B cell (primary cell): ENCODE results near the gene CGB3. TPM values are rescaled to one million over a fixed set of nuclear protein-coding genes. Genes with fewer than 3 reads are reported as not detected.
A peak's percentile ranks its signal among the peaks of the same experiment; 100 is the strongest.

ENCODE experiments used
- ATAC-seq: fragments of 200-7000 bp; cut with Tn5 transposase; one replicate; pipeline ENCODE4 v1.10.0; 2021; ENCODE audit warnings: low read depth, mild to moderate bottlenecking, moderate number of reproducible peaks, moderate library complexity
- CTCF ChIA-PET: fragments of 350-600 bp; sonication (Branson Sonifier 250); formaldehyde crosslinking; loops from one replicate; lab custom pipeline; 2021; ENCODE audit warnings: antibody characterized with exemption, inconsistent platforms; lab: Charles Lee
- POLR2A ChIA-PET: fragments of 350-600 bp; sonication (Branson Sonifier 250); formaldehyde crosslinking; loops from one replicate; lab custom pipeline; 2021; ENCODE audit warnings: antibody characterized with exemption; lab: Charles Lee
- DNase-seq: peaks from one replicate; pipeline ENCODE4 v3.0.0; 2013
- H2AFZ ChIP-seq: 2 replicates; pipeline ENCODE4 v1.6.1; 2012; ENCODE audit warnings: mild to moderate bottlenecking, low read depth, low read length; ENCODE audit not compliant: insufficient read depth, poor library complexity, severe bottlenecking
- H3K27ac ChIP-seq, 2 donors: 1 replicate in 1 of 2; 2 replicates in 1 of 2; pipeline ENCODE4 v1.5.1; 2012 to 2013; ENCODE audit warnings: low read length in 2 of 2, mild to moderate bottlenecking in 2 of 2, moderate library complexity in 1 of 2
- H3K27me3 ChIP-seq, 4 experiments: fragments of 200-600 bp in 1 of 4; sonication (generic) in 1 of 4; replicated peaks in 1 of 4; 1 replicate in 2 of 4; 2 replicates in 2 of 4; pipeline versions ENCODE4 v1.6.1 to v1.7.0; 2013 to 2016; ENCODE audit warnings: low read length in 3 of 4, mild to moderate bottlenecking in 2 of 4, mixed read lengths in 1 of 4, moderate library complexity in 1 of 4; ENCODE audit not compliant: insufficient read depth in 4 of 4, control insufficient read depth in 3 of 4; ENCODE audit errors: control extremely low read depth in 1 of 4
- H3K36me3 ChIP-seq, 2 experiments: replicated peaks in 1 of 2; 1 replicate in 1 of 2; 2 replicates in 1 of 2; pipeline versions ENCODE4 v1.6.1 to v1.7.1; 2013; ENCODE audit warnings: low read length in 1 of 2; ENCODE audit not compliant: insufficient read depth in 2 of 2, control insufficient read depth in 1 of 2; ENCODE audit errors: control extremely low read depth in 1 of 2, extremely low read depth in 1 of 2
- H3K4me1 ChIP-seq, 2 donors: fragments of 200-600 bp in 1 of 2; sonication (generic) in 1 of 2; 1 replicate in 1 of 2; 2 replicates in 1 of 2; pipeline versions ENCODE4 v1.5.1 to v1.6.1; 2013 to 2017; ENCODE audit warnings: low read length in 2 of 2; ENCODE audit not compliant: control insufficient read depth in 2 of 2, insufficient read depth in 2 of 2
- H3K4me2 ChIP-seq: replicated peaks from 2 replicates; pipeline ENCODE3; 2012; ENCODE audit warnings: mild to moderate bottlenecking, low read depth, low read length; ENCODE audit not compliant: poor library complexity, severe bottlenecking
- H3K4me3 ChIP-seq, 5 experiments: fragments of 200-600 bp in 1 of 5; sonication (generic) in 1 of 5; 1 replicate in 3 of 5; 2 replicates in 2 of 5; pipeline versions ENCODE4 v1.5.1 to v1.7.0; 2011 to 2016; ENCODE audit warnings: low read length in 4 of 5, mild to moderate bottlenecking in 4 of 5, low read depth in 2 of 5, control low read depth in 1 of 5, moderate library complexity in 1 of 5; ENCODE audit not compliant: insufficient read depth in 1 of 5; ENCODE audit errors: control extremely low read depth in 1 of 5, extremely low read depth in 1 of 5
- H3K79me2 ChIP-seq: fragments of 200-600 bp; sonication (generic); one replicate; pipeline ENCODE4 v1.6.0; 2016; ENCODE audit warnings: low read length; ENCODE audit not compliant: control insufficient read depth, insufficient read depth
- H3K9ac ChIP-seq: fragments of 200-600 bp; sonication (generic); 2 replicates; pipeline ENCODE4 v1.6.1; 2017; ENCODE audit warnings: mild to moderate bottlenecking, low read length, moderate library complexity
- H3K9me3 ChIP-seq, 3 donors: one replicate each; pipeline versions ENCODE4 v1.6.1 to v1.7.1; 2013; ENCODE audit warnings: low read length in 2 of 3; ENCODE audit not compliant: control insufficient read depth in 2 of 3, insufficient read depth in 1 of 3; ENCODE audit errors: control extremely low read depth in 1 of 3
- H4K20me1 ChIP-seq: 2 replicates; pipeline ENCODE4 v1.6.0; 2012; ENCODE audit warnings: mild to moderate bottlenecking, low read length; ENCODE audit not compliant: insufficient read depth, control insufficient read depth, poor library complexity, severe bottlenecking
- H3K27ac Mint-ChIP-seq: one replicate; pipeline ENCODE4 v1.8.0; 2021; ENCODE audit warnings: mixed read lengths
- H3K27me3 Mint-ChIP-seq: one replicate; pipeline ENCODE4 v1.8.0; 2021; ENCODE audit warnings: mixed read lengths
- H3K4me1 Mint-ChIP-seq: one replicate; pipeline ENCODE4 v1.8.0; 2021; ENCODE audit warnings: mixed read lengths
- H3K4me3 Mint-ChIP-seq: one replicate; pipeline ENCODE4 v1.8.0; 2021; ENCODE audit warnings: mixed read lengths
- H3K9me3 Mint-ChIP-seq: one replicate; pipeline ENCODE4 v1.8.0; 2022; ENCODE audit warnings: mixed read lengths; ENCODE audit not compliant: insufficient read depth
- EZH2 ChIP-seq: IDR thresholded peaks from 2 replicates; pipeline ENCODE4 v1.6.1; 2012; ENCODE audit warnings: borderline replicate concordance, low read depth, mild to moderate bottlenecking, moderate library complexity, low read length; ENCODE audit not compliant: insufficient read depth, poor library complexity, severe bottlenecking
- WGBS: methylation state at CpG from one replicate; pipeline ENCODE4 v1.1.5; 2013; ENCODE audit warnings: missing lambda C conversion rate; ENCODE audit not compliant: insufficient coverage; 5-methylcytosine and 5-hydroxymethylcytosine counted together
- intact Hi-C: fragments of 100-400 bp; cut with micrococcal nuclease; formaldehyde crosslinking; loops from one replicate; pipeline ENCODE4 v1.10.0; 2022
- polyA plus RNA-seq: library from polyadenylated mRNA; depleted of rRNA; stranded (reverse); fragments of >200 nt; gene quantifications from 2 replicates; pipeline ENCODE4 v1.2.3, GENCODE V29; 2012
- total RNA-seq, 2 donors: library from RNA; stranded (reverse); fragments of 120-200 nt in 1 of 2; gene quantifications; 1 replicate in 1 of 2; 2 replicates in 1 of 2; pipeline versions ENCODE4 v1.2.3 to v1.2.4, GENCODE V29; 2013 to 2022
- TF ChIP-seq, protein P1 (sequence below): fragments of 200-600 bp; IDR thresholded peaks from one replicate; pipeline ENCODE4 v1.8.0; 2022; ENCODE audit warnings: antibody characterized with exemption, mild to moderate bottlenecking

CGB3 gene
- total and polyA plus RNA-seq, 2 donors (not counting 1 experiment from before 2014, with no cell fraction given), result not detected

DNA sequence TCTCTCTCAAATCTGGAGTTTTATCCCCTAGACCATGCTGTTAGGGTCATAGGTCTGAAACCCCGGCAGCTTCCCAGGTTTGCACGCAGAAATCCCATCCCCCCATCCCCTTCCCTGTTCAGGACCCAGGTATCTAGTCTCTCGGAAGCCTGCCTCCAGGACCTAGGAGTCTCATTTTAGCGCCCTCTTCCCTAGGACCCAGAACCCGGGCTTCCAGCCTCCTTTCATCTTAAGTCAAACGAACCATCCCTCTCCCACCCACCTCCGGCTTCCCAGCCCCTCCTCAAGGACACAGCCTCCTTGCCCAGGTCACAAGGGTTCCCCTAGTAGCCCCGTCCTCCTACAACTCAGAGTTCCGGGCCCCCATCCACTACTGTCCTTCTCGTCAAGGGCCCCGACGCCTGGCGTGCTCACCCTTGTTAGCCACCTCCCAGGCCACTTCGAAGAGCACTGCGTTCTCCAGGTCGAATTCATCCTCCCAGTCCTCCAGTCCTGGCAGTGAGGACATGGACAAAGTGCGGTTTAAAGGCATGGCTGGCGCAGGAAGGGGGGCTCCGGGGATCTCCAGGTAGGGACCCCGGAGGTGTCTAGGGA is 31.5 kb downstream of the CGB3 start:
- no peak for DNase-seq
- no peaks in the 10 kb centered on the region for H3K27me3 Mint-ChIP-seq
- CTCF ChIA-PET, result interaction anchor here (0.5 to 3.4 kb wide), 29 partner anchors 8 to 574 kb away, joined by 3 to 17 read pairs (median 4); partner anchors contain the start of genes DHDH, FTL, HSD17B14 and LIN7B
- H3K79me2 ChIP-seq, result peaks cover 62% of the 10 kb centered on the region
- H3K4me3 ChIP-seq, result peak overlapping the region; percentile 61 to 94 (median 79)
- H3K4me2 ChIP-seq, result peak overlapping the region; percentile 99
- H3K9me3 ChIP-seq, result no peaks in the 10 kb centered on the region
- peaks cover 8% of the 10 kb centered on the region for H4K20me1 ChIP-seq
- peak overlapping the region; percentile 94 for H3K4me3 Mint-ChIP-seq
- under 1% methylated on average over 17 of the region's 20 CpGs for WGBS
- H3K4me1 ChIP-seq, result peaks cover 15 to 27% of the 10 kb centered on the region in 2 donors
- no peak for TF ChIP-seq EZH2
- TF ChIP-seq, protein P1, sequence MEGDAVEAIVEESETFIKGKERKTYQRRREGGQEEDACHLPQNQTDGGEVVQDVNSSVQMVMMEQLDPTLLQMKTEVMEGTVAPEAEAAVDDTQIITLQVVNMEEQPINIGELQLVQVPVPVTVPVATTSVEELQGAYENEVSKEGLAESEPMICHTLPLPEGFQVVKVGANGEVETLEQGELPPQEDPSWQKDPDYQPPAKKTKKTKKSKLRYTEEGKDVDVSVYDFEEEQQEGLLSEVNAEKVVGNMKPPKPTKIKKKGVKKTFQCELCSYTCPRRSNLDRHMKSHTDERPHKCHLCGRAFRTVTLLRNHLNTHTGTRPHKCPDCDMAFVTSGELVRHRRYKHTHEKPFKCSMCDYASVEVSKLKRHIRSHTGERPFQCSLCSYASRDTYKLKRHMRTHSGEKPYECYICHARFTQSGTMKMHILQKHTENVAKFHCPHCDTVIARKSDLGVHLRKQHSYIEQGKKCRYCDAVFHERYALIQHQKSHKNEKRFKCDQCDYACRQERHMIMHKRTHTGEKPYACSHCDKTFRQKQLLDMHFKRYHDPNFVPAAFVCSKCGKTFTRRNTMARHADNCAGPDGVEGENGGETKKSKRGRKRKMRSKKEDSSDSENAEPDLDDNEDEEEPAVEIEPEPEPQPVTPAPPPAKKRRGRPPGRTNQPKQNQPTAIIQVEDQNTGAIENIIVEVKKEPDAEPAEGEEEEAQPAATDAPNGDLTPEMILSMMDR, result no peak
- POLR2A ChIA-PET, result interaction anchor here (0.6 to 1.4 kb wide), 14 partner anchors 9 to 1386 kb away, joined by 3 to 17 read pairs (median 4); partner anchors contain the start of genes BAX, CA11, FTL and HSD17B14
- H3K27ac ChIP-seq, result peak overlapping the region; percentile 49 to 70
- peaks cover 37% of the 10 kb centered on the region for H3K4me1 Mint-ChIP-seq
- H3K9ac ChIP-seq, result peak overlapping the region; percentile 94
- H3K27me3 ChIP-seq, result no peaks in the 10 kb centered on the region
- intact Hi-C loops, result loop anchor here (1.0 to 10.0 kb wide), 9 partner anchors 14 to 216 kb away; partner anchors contain the start of genes C19orf73, FTL, LIN7B and NUCB1
- H3K36me3 ChIP-seq, result peaks cover 0 to 7% of the 10 kb centered on the region in 2 experiments
- peak overlapping the region; percentile 94 for H2AFZ ChIP-seq
- peak overlapping the region; percentile 92 for H3K27ac Mint-ChIP-seq
- ATAC-seq, result no peak
- no peaks in the 10 kb centered on the region for H3K9me3 Mint-ChIP-seq
